NCI-H2029 (cell line): ENCODE measurements around the gene DCDC2C.

Experiments used
- DNase-seq: peaks from one replicate; lab custom pipeline; 2025; lab: John Stamatoyannopoulos, UW

DCDC2C gene

GRCh38 chr2:3895021-3895420 lies 191.6 kb downstream of the DCDC2C start:
- DNase-seq: no peak
